Measurements from ENCODE around the gene ME3.
A peak's percentile ranks its signal among the peaks of the same experiment; 100 is the strongest.

ME3 gene

DNA sequence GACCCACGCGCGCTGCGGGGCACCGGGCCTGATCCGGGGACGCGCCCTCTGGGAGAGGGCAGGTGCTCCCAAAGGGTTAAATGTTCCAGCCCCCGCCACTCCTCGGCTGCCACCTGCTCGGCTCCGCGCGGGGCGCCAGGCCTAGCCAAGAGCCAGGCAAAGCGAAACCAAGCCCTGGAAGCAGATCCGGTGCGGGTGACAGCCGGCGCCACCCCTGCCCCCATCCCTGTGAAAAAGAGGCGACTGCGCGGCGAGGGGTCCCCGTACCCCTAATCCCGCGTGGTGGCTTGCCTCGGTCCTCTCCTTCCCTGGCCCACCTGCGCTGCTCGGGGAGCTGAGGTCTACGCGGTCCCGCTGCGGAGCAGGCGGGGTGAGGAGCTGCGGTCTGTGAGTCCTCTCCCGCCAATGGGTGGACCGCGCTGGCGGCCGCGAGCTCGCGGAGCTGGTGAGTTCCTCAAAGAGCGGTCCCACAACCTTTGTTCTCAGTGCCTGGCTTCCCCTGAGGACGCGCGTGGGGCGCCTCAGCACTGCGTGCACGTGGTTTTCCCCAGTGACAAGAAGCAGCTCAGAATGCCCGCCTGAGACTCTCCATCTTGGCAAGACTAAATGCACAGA lies at the start of gene ME3:
TSS of gene ME3 (minus strand) at position 610 of the 615 bp plus-strand sequence.
- DNase-seq: peak in 1 of 4 experiments; percentile 6

DNA sequence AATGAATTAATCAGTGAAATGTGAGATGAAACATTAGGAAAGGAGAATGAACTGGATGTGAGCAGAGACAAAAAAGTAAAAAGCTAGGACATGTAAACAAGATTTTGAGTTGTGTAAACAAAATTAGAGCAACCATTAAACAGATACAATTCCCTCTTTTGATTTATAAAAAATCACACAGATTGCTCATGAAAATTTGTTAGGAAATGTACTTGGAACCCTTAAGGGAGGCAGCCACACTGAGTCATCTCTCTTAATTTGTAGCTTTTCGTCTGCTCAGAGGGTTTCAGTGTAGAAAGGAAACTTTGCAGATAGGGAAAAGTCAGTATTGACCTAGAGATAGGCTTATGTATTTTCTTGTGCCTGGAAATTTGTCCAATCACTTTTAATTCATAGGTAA lies 49.6 kb upstream of the ME3 start:
- DNase-seq: no peak

DNA sequence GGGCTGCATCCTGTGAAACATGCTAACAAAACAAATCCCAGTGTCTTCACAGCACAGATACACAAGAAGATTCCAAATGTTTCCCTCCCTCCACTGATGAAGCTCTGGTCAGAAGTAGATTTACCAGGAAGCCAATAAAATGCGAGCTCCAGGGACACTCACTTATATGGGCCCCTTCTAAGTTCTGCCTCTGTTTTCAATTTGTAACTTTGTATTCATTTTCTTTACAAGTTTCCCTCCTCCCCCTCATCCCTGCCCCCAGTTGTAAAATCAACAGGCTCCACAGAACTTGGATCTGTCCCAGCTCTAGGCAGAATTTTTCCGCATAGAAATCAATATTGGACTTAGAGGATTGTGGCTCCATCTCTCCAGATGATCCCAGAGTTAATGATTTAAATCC lies 48.1 kb upstream of the ME3 start:
- DNase-seq: no peak

DNA sequence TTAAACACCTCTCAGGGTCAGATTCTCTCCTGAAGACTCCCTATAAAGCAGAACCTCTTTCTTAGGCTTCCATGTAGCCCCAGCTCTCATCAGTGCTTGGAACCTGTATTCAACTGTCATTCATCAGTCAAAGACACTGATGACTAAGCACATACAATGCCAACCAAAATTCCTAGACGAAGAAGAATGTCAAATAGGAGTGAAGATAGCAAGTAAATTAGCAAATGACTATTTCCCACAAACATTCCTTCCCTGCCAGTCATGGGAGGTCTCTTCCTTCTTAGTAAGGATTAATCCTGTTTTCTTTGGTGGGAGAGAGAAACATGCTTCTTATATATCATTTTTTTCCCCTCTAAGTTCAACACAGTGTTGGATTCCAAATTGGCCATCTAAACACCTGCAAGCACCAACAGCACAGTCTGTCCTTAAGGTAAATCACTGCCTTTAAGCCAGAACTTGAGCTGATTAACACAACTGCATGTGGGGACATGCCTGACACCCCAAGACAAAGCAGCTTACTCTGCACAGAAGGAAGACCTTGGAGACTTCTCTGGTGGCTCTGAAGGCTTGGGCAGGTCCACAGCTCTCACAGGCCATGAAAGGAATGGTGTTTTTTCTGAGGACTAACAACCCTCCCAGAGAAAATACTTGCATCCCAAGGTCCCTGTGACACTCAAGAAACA lies 47.5 kb upstream of the ME3 start:
- no peak for DNase-seq

DNA sequence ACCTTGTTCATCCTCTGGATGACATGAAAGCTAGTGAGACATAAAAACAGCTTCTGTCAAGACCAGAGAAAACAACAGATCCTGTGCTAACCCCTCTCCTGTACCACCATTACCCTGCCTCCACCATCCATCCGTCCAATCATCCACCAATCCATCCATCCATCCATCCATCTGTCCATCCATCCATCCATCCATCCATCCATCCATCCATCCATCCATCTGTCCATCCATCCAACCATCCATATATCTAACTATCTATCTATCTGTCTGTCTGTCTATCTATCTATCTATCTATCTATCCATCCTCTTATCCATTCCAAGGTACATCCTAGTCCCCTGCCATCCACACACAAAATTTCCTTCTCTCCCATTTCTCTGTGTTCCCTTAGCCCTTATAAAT lies 46.6 kb upstream of the ME3 start:
- no peak for DNase-seq

DNA sequence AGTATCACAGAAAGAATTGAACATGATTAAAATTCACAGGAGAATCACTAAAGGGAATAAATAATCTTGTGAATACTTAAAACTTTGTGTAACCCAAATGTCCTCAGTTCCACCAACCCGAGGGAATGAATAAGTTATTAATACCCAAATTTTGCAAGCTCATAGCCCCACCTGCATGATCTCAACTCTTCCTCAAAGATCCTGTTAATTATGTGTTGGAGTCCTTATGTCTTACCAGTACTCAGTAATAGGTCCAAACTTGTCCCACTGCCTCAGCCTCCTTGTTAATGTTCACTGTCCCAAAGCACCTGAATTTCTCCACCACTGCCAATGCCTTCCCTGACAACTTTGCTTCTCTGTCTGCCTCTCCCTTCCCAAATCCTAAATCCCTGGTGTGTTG lies 46.1 kb upstream of the ME3 start:
- no peak for DNase-seq

DNA sequence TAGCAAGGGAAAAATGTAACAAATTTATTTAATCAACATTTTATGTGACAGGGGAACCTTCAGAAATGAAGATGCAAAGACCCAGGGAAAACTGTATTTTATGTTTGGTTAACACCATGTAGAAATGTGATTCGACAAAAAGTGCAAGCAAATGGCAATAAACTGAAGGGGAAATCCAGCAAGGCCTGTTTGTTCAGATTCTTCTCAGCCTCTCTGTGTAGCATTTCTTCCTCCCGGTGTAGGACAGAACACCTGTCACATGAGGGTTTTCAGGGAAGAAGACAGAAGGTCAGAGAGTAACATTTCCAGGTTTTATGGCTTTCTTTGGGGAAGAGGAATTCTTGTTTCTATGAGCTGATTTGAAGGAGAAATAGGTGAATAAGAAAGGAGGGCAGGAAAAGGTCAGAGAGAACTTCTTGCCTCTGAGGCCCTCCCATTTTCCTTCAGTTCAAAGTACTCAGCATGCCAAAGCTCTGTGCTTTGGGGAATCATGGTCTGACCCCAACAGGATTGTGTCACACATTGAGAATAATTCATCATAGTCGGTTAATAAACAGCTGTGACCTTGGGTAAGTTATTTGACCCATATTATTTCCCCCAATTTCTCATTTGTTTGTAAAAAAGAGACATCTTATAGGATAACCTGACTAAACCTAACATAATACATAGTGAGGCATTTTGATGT lies 45.5 kb upstream of the ME3 start:
- no peak for DNase-seq

DNA sequence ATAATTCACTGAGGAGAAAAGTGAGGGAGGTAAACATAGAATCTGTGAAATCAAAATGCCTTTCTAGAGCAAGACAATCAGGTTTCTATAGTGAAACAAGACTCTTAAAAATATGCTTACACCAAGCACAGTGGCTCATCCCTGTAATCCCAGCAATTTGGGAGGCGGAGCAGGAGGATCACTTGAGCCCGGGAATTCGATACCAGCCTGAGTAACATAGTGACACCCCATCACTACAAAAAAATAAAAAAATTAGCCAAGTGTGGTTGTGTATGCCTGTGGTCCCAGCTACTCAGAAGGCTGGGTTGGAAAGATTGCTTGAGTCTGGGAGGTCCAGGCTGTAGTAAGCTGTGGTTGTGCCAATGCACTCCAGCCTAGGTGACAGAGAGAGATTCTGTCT lies 43.2 kb upstream of the ME3 start:
- DNase-seq: no peak

DNA sequence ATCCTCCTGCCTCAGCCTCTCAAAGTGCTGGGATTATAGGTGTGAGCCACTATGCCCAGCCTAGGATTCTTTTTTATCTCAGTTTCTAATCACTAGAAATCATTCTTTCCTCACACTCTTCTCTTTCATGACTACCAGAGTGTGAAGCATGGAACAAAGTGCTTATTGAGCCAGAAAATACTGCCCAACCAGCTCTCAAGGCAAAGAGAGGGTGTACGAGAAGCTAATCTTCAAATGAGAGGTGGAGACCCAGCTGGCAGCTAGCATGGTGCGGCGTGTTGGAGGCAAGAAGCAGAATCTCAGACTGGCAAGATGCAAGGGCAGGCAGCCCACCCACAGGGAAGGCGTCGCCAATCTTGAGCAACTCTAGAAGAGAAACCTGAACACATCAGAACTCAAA lies 41.1 kb upstream of the ME3 start:
- DNase-seq: no peak

DNA sequence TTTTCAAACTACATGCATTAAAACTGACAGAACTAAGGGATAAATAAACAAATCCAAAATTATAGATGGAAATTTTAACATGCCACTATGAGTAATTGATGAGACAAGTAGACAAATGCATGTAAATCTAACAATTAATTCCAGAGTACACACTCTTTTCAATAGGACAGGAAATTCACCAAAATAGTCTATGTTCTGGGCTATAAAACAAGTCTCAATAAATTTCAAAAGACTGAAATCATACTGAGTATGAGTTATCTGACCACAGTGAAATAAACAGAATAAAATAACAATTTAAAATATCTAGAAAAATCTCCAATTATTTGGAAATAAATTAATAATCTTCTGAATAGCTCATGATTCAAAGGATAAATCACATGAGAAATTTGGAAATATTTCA lies 38.5 kb upstream of the ME3 start:
- no peak for DNase-seq

DNA sequence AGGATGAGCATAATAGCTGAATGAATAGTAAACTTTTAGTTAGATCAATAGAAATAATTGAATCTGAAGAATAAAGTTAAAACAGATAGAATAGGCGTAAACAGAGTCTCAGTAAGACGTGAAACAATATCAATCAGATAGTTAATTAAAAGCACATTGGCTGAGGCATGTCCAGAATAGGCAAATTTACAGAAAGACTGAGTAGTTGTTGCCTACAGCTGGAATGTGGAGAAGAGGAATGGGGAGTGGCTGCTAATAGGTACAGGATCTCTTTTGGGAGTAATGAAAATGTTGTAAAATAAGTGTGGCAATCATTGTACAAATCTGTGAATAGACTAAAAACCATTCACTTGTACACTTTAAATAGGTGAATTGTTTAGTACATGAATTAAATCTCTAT lies 36.3 kb upstream of the ME3 start:
- DNase-seq: no peak

DNA sequence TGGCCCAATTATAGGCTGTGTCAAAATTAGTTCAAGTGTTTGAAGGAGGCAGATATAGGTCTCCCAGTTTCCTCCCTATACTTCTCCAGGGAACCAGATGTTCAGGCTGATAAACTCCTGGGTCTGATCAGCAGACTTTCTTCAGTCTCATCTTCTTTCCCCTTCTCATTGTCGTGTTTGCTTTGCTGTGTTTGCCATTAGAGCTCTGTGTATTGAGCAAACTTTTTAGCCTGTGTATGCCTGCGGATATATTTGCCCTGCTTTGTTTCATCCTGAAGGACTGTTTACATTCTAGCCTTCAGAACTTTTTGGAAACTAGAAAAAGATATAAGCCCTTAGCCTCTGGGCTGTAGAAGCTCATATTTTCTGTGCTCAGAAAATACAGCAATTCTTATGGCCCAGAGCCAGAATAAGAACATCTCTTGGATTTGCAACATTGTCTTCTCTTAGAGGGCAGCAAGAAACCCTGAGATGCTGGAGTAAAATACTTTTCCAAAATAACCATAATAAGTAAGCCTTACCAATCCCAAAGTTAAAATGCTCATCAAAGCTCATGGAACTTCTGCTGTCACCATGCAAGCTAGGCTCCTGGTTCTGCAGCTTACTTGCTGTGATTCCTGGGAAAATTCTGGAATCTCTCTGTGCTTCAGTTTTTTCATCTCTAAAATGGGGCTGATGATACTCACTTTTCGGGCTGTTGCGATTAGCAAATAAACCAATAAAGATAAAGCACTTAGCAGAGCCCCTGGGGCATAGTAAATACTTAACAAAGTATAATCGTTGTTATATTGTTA lies 34.1 kb upstream of the ME3 start:
- DNase-seq: no peak

DNA sequence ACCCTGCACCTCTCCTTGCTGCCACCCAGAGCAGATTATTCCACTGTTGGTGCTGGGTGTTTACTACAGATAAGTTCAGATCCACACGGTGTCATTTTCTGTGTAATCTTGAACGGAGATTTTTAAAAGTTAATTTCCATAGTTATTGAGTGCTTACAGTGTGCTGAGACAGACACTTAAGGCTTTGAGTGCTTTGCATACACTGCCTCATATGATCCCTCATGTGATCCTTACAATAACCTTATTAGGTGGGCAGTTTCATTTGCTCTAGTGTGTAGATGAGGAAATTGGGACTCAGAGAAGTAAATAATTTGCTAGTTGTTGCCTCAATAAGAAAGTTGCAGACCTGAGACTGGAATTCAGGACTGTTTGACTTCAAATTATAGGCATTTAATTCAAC lies 32.3 kb upstream of the ME3 start:
- DNase-seq: no peak

DNA sequence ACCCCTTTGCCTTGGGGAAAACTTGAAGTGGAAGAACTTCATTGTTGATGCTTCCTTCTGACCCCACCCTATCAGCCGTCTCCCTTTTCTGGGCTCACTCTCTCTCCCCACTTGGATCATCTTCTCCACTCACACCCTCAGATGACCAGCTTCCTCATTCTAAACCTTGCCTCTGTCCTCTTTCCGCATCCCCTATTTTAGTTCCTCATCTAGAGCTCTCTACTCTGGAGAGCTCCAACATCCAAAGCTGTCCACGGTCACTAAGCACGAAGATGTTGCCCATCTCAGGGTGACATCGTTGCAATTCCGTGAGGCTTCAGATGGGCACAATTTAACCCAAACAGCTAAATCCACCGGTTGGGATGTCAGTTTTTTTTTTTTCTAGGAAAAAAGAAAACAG lies 31.6 kb upstream of the ME3 start:
- DNase-seq: no peak

DNA sequence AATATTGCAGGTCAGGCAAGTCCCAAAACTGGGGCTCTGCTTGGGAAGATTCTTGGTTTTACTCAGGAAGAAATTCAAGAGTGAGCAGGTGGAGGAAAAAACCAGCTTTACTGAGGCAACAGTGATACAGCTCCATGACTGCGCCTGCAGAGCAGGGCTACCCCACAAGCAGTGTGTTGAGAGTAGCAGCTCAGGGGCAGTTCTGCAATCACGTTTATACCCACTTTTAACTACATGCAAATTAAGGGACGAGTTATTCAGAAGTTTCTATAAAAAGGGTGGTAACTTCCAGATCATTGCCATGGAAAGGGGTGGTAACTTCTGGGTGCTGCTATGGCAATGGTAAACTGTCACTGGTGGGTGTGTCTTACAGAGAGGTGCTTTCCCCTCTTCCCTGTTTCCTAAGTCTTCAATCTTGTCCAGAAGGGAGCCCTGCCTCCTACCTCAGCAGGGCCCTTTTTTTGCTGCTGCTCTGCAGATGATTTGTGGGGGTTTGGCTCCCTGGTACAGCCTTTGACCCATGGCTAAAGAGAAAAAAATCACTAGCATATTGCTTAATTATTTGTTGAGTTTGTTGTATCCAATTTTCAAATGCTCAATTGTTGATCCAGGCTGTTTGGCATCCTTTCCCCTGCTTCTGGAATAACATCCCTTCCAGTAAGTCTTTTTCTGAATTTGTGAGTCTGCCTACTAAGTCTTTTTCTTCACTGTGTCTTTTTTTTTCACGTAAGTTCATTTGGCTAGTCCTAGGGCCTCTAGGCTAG lies 30.0 kb upstream of the ME3 start:
- no peak for DNase-seq

DNA sequence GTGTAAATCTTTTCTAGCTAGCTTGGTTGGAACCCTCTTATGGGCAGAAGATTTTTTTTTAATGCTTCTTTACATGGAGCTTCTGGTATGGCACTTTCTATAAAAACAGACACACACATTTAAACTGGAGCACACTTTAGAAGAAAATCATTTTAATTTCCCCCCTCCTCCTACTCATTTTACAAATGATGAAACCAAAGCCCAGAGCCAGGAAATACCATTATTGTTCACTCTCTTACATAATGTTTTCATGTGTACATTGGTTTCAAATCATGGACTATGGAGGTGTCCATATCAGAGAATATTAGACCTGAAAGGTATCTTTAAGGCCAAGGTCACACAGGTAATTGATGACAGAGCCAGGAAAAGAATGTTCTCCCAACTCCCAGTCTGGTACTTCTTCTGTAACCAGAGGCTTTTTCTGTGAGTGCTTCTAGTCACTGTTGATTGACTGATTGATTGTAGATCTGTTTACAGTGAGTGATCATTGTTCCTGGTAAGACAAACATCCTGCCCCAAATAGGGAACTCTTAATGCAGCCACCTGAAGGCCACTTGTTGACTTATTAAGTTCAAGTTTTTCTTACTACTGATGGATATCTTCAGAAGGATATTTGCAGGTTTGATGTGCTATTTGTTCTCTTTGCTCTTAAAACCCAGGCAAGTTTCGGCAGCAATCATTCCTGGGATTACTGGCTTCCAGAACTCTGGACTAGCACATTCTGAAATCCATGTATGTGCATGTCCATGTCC lies 26.8 kb upstream of the ME3 start:
- no peak for DNase-seq

DNA sequence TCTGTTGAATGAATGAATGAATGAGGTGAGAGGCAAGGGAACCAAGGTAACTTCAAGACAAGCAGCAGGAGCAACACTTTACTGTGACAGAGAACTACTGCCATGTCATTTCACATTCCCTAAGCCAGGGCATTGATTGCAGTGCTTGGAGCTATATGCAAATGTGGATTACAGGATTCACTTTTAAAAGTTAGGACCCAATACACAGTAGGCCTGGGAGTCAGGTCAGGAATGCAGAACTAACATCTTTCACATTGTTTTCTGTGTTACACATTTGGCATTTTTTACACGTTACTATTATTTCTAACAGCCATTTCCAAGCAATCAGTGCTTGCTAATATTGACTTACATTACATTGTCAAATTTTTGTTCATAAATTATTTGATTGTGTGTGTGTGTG lies 26.2 kb upstream of the ME3 start:
- DNase-seq: no peak

DNA sequence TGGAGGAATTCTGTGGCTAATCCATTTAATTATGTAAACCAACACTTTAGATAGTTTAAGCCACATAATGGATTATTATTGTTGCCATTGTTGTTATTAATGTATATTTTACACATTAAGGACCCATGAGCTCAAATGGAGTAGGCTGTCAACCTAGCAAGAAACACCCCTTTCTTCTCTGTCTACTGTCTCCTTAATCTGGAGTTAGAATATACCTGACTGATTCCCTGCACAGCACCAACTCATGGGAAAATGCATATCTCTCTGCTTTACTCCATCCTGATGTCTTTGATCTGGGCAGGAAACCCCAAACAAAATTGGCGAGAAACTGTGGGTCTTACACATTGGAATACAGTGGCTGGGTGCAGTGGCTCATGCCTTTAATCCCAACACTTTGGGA lies 24.0 kb upstream of the ME3 start:
- DNase-seq: no peak

DNA sequence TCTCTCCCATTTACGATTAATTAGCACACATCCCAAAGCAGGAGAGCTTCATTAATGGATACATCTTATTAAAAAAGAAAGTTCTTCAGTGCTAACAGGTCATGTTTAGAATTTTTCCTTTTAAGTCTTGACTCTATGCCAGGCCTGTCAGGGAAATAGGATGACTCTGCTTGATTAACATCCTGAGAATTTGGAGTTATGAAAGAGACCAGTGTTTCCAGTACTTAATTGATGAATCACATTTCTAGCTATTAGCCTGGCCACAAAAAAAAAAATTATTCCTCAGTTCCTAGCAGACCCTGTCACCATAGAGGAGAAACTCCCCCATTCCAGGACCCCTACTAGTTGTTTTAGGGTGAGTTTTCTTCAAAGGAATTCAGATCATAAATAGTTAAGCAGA lies 23.6 kb upstream of the ME3 start:
- DNase-seq: no peak

DNA sequence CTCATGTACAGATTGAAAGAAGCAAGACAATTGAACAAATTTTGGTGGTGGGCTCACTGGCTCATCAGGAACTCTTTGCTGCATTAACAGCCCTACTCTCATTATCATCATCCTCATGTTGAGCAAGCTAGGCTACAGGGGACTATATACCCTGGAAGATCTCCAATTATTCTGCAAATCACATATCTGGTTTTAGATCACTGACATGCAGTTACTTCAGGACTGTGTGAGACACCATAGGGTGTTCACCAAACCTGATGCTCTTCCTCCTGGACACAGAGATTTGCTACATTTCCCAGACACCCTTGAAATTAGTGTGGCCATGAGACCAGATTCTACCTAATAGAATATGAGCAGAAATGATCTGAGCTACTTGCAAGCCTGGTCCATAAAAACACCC lies 23.0 kb upstream of the ME3 start:
- no peak for DNase-seq

DNA sequence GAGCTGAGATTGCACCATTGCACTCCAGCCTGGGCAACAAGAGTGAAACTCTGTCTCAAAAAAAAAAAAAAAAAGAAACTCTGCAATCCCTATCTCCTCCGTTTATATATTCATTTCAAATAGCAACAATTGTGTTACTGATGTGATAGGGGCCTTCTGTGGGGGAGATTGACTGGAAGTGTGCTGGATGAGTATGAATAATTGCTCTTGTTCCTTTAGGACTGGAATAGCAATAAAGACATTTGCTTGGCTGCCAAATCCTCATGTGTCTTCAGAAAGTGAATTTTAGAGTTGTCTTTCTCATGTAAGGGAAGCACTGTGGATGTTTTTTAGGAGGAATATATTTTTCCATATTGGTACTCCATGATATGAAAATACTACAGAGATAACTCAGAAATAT lies 21.1 kb upstream of the ME3 start:
- no peak for DNase-seq

DNA sequence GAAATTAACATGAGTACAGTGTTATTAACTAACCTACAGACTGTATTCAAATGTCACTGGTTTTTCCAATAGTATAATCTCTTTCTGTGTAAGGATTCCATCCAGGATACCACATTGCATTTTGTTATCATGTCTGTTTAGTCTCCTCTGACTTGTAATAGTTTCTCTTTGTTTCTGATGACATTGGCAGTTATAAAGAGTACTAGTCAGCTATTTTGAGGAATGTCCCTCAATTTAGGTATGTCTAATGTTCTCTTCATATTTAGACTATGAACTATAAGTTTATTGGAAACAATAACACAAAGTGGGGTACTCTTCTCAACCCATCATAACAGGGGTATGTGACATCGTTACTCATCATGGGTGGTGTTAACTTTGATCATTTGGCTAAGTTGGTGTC lies 20.3 kb upstream of the ME3 start:
- DNase-seq: no peak
